Endodermal cell (in vitro differentiated cells): Measurements from ENCODE around the gene NDUFS6. TPM values are rescaled to one million over a fixed set of nuclear protein-coding genes. Genes with fewer than 3 reads are reported as not detected.

Source experiments
- DNase-seq: peaks from one replicate; pipeline ENCODE4 v3.0.0-alpha.2; 2017
- H3K27ac ChIP-seq: 2 replicates; pipeline ENCODE4 v1.5.1; 2013; ENCODE audit warnings: mild to moderate bottlenecking, low read depth, low read length, moderate library complexity
- H3K27me3 ChIP-seq: 2 replicates; pipeline ENCODE4 v1.6.1; 2013; ENCODE audit warnings: mild to moderate bottlenecking, low read length, moderate library complexity; ENCODE audit not compliant: insufficient read depth, control insufficient read depth, poor library complexity, severe bottlenecking
- H3K36me3 ChIP-seq: 2 replicates; pipeline ENCODE4 v1.7.0; 2013; ENCODE audit warnings: mild to moderate bottlenecking, low read length, moderate library complexity; ENCODE audit not compliant: control insufficient read depth, insufficient read depth
- H3K4me1 ChIP-seq: one replicate; pipeline ENCODE4 v1.7.0; 2013; ENCODE audit warnings: low read length; ENCODE audit not compliant: control insufficient read depth, insufficient read depth
- H3K4me3 ChIP-seq: 2 replicates; pipeline ENCODE4 v1.5.1; 2013; ENCODE audit warnings: mild to moderate bottlenecking, low read length, moderate library complexity
- H3K9ac ChIP-seq: 2 replicates; pipeline ENCODE4 v1.6.1; 2013; ENCODE audit warnings: mild to moderate bottlenecking, low read length, moderate library complexity; ENCODE audit not compliant: poor library complexity, severe bottlenecking; ENCODE audit errors: extremely low read depth
- H3K9me3 ChIP-seq: 2 replicates; pipeline ENCODE4 v1.6.1; 2013; ENCODE audit warnings: mild to moderate bottlenecking, low read length, moderate library complexity; ENCODE audit not compliant: control insufficient read depth
- H3K27ac Mint-ChIP-seq: 2 replicates; pipeline ENCODE4 v1.8.0; 2020; ENCODE audit warnings: mixed read lengths
- H3K27me3 Mint-ChIP-seq: 2 replicates; pipeline ENCODE4 v1.8.0; 2021; ENCODE audit warnings: mild to moderate bottlenecking, mixed read lengths; ENCODE audit not compliant: insufficient read depth
- H3K36me3 Mint-ChIP-seq: 2 replicates; pipeline ENCODE4 v1.8.0; 2020; ENCODE audit warnings: low read depth, mixed read lengths
- H3K4me1 Mint-ChIP-seq: 2 replicates; pipeline ENCODE4 v1.8.0; 2020; ENCODE audit warnings: mixed read lengths
- H3K4me3 Mint-ChIP-seq: 2 replicates; pipeline ENCODE4 v1.8.0; 2020; ENCODE audit warnings: mild to moderate bottlenecking, moderate library complexity, mixed read lengths
- H3K9me3 Mint-ChIP-seq: 2 replicates; pipeline ENCODE4 v1.8.0; 2020; ENCODE audit warnings: mild to moderate bottlenecking, mixed read lengths
- CTCF ChIP-seq: fragments of 200-600 bp; sonication (generic); conservative IDR thresholded peaks from 2 replicates; pipeline ENCODE4 v1.5.0; 2021; ENCODE audit warnings: antibody characterized with exemption, mild to moderate bottlenecking
- WGBS, 2 experiments: methylation state at CpG; one replicate each; pipeline versions ENCODE4 v1.1.5 to v1.1.7; 2013; ENCODE audit warnings: missing lambda C conversion rate in 2 of 2, mixed read lengths in 1 of 2; ENCODE audit not compliant: insufficient coverage in 1 of 2, insufficient read length in 1 of 2; 5-methylcytosine and 5-hydroxymethylcytosine counted together
- total RNA-seq, 2 donors: library from RNA; stranded (reverse); fragmentation: NEBNext Ultra II Directional in 1 of 2; extraction: Animal tissue kit (Norgen Biotek cat#: 25700) in 1 of 2; gene quantifications; 2 replicates in 1 of 2; 3 replicates in 1 of 2; pipeline ENCODE4 v1.2.1, GENCODE V29; 2021

Gene NDUFS6
- total RNA-seq, 2 donors from 2014 or later: 47.9 to 65.2 TPM

DNA sequence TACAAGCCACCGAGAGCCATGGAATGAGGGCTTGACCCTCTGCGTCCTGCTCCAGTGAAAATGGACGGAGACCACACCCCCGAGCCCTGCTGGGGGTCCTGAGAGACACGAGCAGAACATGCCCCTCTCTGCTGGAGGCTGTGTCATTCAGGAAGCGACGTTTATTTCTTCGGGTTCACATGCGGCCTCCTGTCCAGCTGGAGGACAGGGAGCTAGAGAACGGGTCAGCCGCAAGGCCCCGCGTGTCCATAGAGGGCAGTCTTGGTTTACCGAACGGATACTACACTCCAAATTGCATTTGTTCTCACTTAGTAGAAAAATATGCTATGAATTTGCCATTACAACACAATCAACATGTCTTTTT, 37.7 kb upstream of the NDUFS6 start:
- Mint-ChIP-seq H3K9me3 (peaks cover 5% of the 10 kb centered on the region), H3K27me3 (no peaks in the 10 kb centered on the region), H3K27ac (no peak overlapping the region), H3K36me3 (no peaks in the 10 kb centered on the region), H3K4me1 (no peaks in the 10 kb centered on the region), H3K4me3 (no peak overlapping the region)
- DNase-seq: peak; percentile 82
- no peaks in the 10 kb centered on the region for H3K27me3 ChIP-seq
- H3K4me3 ChIP-seq: no peak overlapping the region
- no peak overlapping the region for H3K9ac ChIP-seq
- H3K27ac ChIP-seq: no peak overlapping the region
- no peaks in the 10 kb centered on the region for H3K9me3 ChIP-seq
- no peaks in the 10 kb centered on the region for H3K4me1 ChIP-seq
- H3K36me3 ChIP-seq: no peaks in the 10 kb centered on the region
- peak; percentile 84 for TF ChIP-seq CTCF
- whole genome bisulfite sequencing, 2 experiments: 50 to 61% methylated on average over 3 to 15 of the region's 15 CpGs

DNA sequence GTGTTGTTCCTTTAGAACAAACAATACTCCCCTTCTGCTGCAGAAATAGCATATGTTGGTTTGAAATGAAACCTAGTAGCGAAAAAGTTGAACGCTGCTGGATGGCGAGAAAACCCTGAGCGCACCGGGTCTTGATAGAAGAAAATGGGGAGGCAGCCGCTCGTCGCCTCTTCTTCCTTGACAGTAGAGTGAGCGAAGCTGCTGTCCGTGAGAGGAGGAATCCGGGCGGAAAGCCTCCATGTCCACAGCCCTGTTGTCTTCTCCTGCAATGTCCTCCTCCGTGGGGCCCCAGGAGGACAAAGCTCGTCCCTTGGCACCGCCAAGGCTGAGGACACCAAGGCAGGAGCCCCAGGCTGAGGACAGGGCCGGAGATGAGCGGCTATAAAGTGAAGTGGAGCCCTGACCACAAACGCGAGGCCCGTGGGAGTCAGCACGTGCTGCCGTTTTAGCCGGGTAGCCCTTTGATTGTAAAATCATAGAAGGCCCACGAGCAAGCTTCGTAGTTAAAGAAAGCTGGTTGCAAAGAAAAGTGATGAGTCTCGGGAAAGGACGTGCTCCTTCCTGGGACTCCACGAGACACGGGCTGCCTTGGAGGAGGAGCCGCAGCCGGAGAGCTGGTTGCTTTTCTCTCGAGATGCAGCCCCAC, 37.1 kb upstream of the NDUFS6 start:
- Histone ChIP-seq H3K36me3 (no peaks in the 10 kb centered on the region), H3K4me3 (no peak overlapping the region), H3K4me1 (no peaks in the 10 kb centered on the region), H3K9ac (no peak overlapping the region), H3K27ac (no peak overlapping the region), H3K27me3 (no peaks in the 10 kb centered on the region), H3K9me3 (no peaks in the 10 kb centered on the region)
- TF ChIP-seq CTCF: no peak
- peak; percentile 38 for DNase-seq
- 92% methylated on average over 28 to 32 of the region's 32 CpGs for WGBS, 2 experiments
- Mint-ChIP-seq H3K27ac (no peak overlapping the region), H3K4me3 (no peak overlapping the region), H3K27me3 (no peaks in the 10 kb centered on the region), H3K4me1 (no peaks in the 10 kb centered on the region), H3K9me3 (no peaks in the 10 kb centered on the region), H3K36me3 (no peaks in the 10 kb centered on the region)

- peak; percentile 39 for DNase-seq
- H3K9ac ChIP-seq: no peak overlapping the region
- no peaks in the 10 kb centered on the region for H3K4me1 ChIP-seq
- H3K27me3 Mint-ChIP-seq: no peaks in the 10 kb centered on the region
- no peaks in the 10 kb centered on the region for H3K9me3 Mint-ChIP-seq
- no peak overlapping the region for H3K27ac ChIP-seq
- H3K4me1 Mint-ChIP-seq: no peaks in the 10 kb centered on the region
- no peak overlapping the region for H3K27ac Mint-ChIP-seq
- no peaks in the 10 kb centered on the region for H3K27me3 ChIP-seq
- no peak overlapping the region for H3K4me3 Mint-ChIP-seq
- no peaks in the 10 kb centered on the region for H3K36me3 ChIP-seq
- no peaks in the 10 kb centered on the region for H3K36me3 Mint-ChIP-seq
- no peak for TF ChIP-seq CTCF
- no peaks in the 10 kb centered on the region for H3K9me3 ChIP-seq
- H3K4me3 ChIP-seq: no peak overlapping the region
- WGBS, 2 experiments: 89 to 92% methylated on average over 4 to 11 of the region's 11 CpGs
These were observed 36.6 kb upstream of the NDUFS6 start for GRCh38 chr5:1764606-1764960.
